HL-60/S4 treated with phorbol 12-myristate 13-acetate at 8.2 ng/mL for 4 days and 3 days (cell line): ENCODE data around the gene CORO2A.
"Not testable (repeated sequence)": the region's sequence is repeated elsewhere in the genome, so short reads cannot be mapped to it uniquely, and the experiment has no call there.

Experiments used
- in situ Hi-C: fragments of 300-500 bp; cut with MboI; formaldehyde crosslinking; loops from 2 replicates; pipeline ENCODE4 v1.15.0; 2022; ENCODE audit warnings: low sequenced_read_pairs

CORO2A gene

GRCh38 chr9:98191671-98192502 lies 550 bp downstream of the CORO2A start:
- in situ Hi-C loops: no loop called here

- in situ Hi-C loops: no loop called here
Observed at GRCh38 chr9:98191181-98191608, 1.2 kb downstream of the CORO2A start.

- in situ Hi-C loops: no loop called here
Observed at GRCh38 chr9:98190757-98191105, 1.7 kb downstream of the CORO2A start.

GRCh38 chr9:98189412-98189811 lies 3.0 kb downstream of the CORO2A start:
- in situ Hi-C loops: no loop called here

- in situ Hi-C loops: no loop called here
Observed at GRCh38 chr9:98187926-98188325, 4.5 kb downstream of the CORO2A start.

GRCh38 chr9:98186236-98186635 lies 6.2 kb downstream of the CORO2A start:
- in situ Hi-C loops: no loop called here

- in situ Hi-C loops: no loop called here
Observed at GRCh38 chr9:98185611-98186171, 6.7 kb downstream of the CORO2A start.

GRCh38 chr9:98185021-98185567 lies 7.3 kb downstream of the CORO2A start:
- in situ Hi-C loops: no loop called here

- in situ Hi-C loops: no loop called here
Observed at GRCh38 chr9:98184326-98184725, 8.1 kb downstream of the CORO2A start.

GRCh38 chr9:98182889-98183599 lies 9.4 kb downstream of the CORO2A start:
- in situ Hi-C loops: no loop called here

GRCh38 chr9:98182069-98182820 lies 10.2 kb downstream of the CORO2A start:
- in situ Hi-C loops: no loop called here

GRCh38 chr9:98181746-98182068 lies 10.7 kb downstream of the CORO2A start:
- in situ Hi-C loops: no loop called here

- in situ Hi-C loops: no loop called here
Observed at GRCh38 chr9:98180996-98181395, 11.4 kb downstream of the CORO2A start.

GRCh38 chr9:98178874-98179850 lies 13.3 kb downstream of the CORO2A start:
- in situ Hi-C loops: no loop called here

GRCh38 chr9:98176391-98177259 lies 15.8 kb downstream of the CORO2A start:
- in situ Hi-C loops: no loop called here

- in situ Hi-C loops: no loop called here
Observed at GRCh38 chr9:98175762-98176161, 16.7 kb downstream of the CORO2A start.

GRCh38 chr9:98175028-98175569 lies 17.3 kb downstream of the CORO2A start:
- in situ Hi-C loops: no loop called here

- in situ Hi-C loops: not testable (repeated sequence)
Observed at GRCh38 chr9:98174502-98174918, 17.9 kb downstream of the CORO2A start.

GRCh38 chr9:98173181-98173580 lies 19.3 kb downstream of the CORO2A start:
- in situ Hi-C loops: no loop called here
